HCT116 (cell line): ENCODE measurements around the gene PRMT7. TPM values are rescaled to one million over a fixed set of nuclear protein-coding genes. Genes with fewer than 3 reads are reported as not detected.

Source experiments
- ATAC-seq: fragments of 200-7000 bp; cut with Tn5 transposase; 2 replicates; pipeline ENCODE4 v1.9.1; 2020; ENCODE audit warnings: mild to moderate bottlenecking, moderate library complexity
- BruUV-seq: library from RNA; stranded (reverse); fragments of 400-500 nt; replicated peaks from 2 replicates; lab custom pipeline; 2021; lab: Mats Ljungman, UMichigan
- CTCF ChIA-PET: fragments of 300-600 bp; sonication (Branson Sonifier 250); formaldehyde crosslinking; loops from one replicate; lab custom pipeline; 2021; ENCODE audit warnings: antibody characterized with exemption; lab: Charles Lee
- POLR2A ChIA-PET: fragments of 300-600, 350-600 bp; sonication (Branson Sonifier 250); formaldehyde crosslinking; loops from one replicate; lab custom pipeline; 2021; ENCODE audit warnings: antibody characterized with exemption; lab: Charles Lee
- RAD21 ChIA-PET, 2 experiments: fragments of 300-600 bp; sonication (Branson Sonifier 250); formaldehyde crosslinking; loops; one replicate each; lab custom pipeline; 2023; ENCODE audit warnings: low total read pairs in 2 of 2; ENCODE audit not compliant: uncharacterized antibody in 2 of 2, unreplicated experiment in 2 of 2, low non-redundant PET in 1 of 2; lab: Charles Lee
- DNase-seq: peaks from one replicate; pipeline ENCODE4 v3.0.0-alpha.2; 2010; ENCODE audit warnings: low read depth, low spot score
- H2AFZ ChIP-seq: fragments of 200-600 bp; shearing (Covaris generic), sonication (generic); 2 replicates; pipeline ENCODE4 v1.6.1; 2017; ENCODE audit warnings: low read depth, mixed run types, mixed read lengths, antibody characterized with exemption, low read length; ENCODE audit not compliant: poor library complexity, severe bottlenecking
- H3K27ac ChIP-seq: 2 replicates; pipeline ENCODE4 v1.5.1; 2012; ENCODE audit warnings: low read depth, low read length
- H3K27me3 ChIP-seq: fragments of 200-600 bp; sonication (generic); 2 replicates; pipeline ENCODE4 v1.6.1; 2016; ENCODE audit warnings: mixed run types, low read length, mixed read lengths; ENCODE audit not compliant: insufficient read depth
- H3K36me3 ChIP-seq, 2 experiments: fragments of 200-500 bp in 1 of 2; fragments of 200-600 bp in 1 of 2; sonication (Bioruptor generic) in 1 of 2; sonication (generic) in 1 of 2; 2 replicates each; pipeline versions ENCODE4 v1.5.1 to v1.6.1; 2014 to 2016; ENCODE audit warnings: low read length in 2 of 2, inconsistent platforms in 1 of 2, mixed read lengths in 1 of 2, mixed run types in 1 of 2; ENCODE audit not compliant: insufficient read depth in 2 of 2, control insufficient read depth in 1 of 2
- H3K4me1 ChIP-seq, 2 experiments: fragments of 200-600 bp in 1 of 2; sonication (generic) in 1 of 2; 2 replicates each; pipeline versions ENCODE4 v1.5.1 to v1.6.1; 2012 to 2017; ENCODE audit warnings: low read length in 2 of 2, inconsistent platforms in 1 of 2, mild to moderate bottlenecking in 1 of 2, mixed read lengths in 1 of 2, mixed run types in 1 of 2, moderate library complexity in 1 of 2; ENCODE audit not compliant: insufficient read depth in 2 of 2, control insufficient read depth in 1 of 2
- H3K4me2 ChIP-seq: fragments of 200-600 bp; sonication (generic); 2 replicates; pipeline ENCODE4 v1.6.1; 2017; ENCODE audit warnings: mixed run types, low read length, mixed read lengths
- H3K4me3 ChIP-seq, 2 experiments: fragments of 200-600 bp in 1 of 2; sonication (generic) in 1 of 2; replicated peaks in 1 of 2; 2 replicates each; pipeline ENCODE4 v1.5.1; 2011 to 2016; ENCODE audit warnings: low read length in 2 of 2, control low read depth in 1 of 2, low read depth in 1 of 2, mild to moderate bottlenecking in 1 of 2, mixed read lengths in 1 of 2, mixed run types in 1 of 2
- H3K79me2 ChIP-seq: fragments of 200-600 bp; sonication (generic); 2 replicates; pipeline ENCODE4 v1.6.1; 2017; ENCODE audit warnings: mild to moderate bottlenecking, mixed run types, low read length, moderate library complexity, mixed read lengths; ENCODE audit not compliant: insufficient read depth
- H3K9ac ChIP-seq: fragments of 200-600 bp; sonication (generic); 2 replicates; pipeline ENCODE4 v1.6.1; 2016; ENCODE audit warnings: low read length, mixed read lengths
- H3K9me2 ChIP-seq: fragments of 200-600 bp; sonication (generic), shearing (Covaris generic); 2 replicates; pipeline ENCODE4 v1.6.1; 2017; ENCODE audit warnings: mixed run types, mild to moderate bottlenecking, moderate library complexity; ENCODE audit not compliant: insufficient read depth
- H3K9me3 ChIP-seq, 2 experiments: fragments of 200-500 bp in 1 of 2; fragments of 200-600 bp in 1 of 2; sonication (Bioruptor generic) in 1 of 2; sonication (generic) in 1 of 2; 2 replicates each; pipeline ENCODE4 v1.6.1; 2014 to 2017; ENCODE audit warnings: low read length in 2 of 2, mixed read lengths in 2 of 2, inconsistent platforms in 1 of 2, low read depth in 1 of 2, mild to moderate bottlenecking in 1 of 2, mixed run types in 1 of 2, moderate library complexity in 1 of 2; ENCODE audit not compliant: control insufficient read depth in 1 of 2, insufficient read depth in 1 of 2
- H4K20me1 ChIP-seq: fragments of 200-600 bp; sonication (generic), shearing (Covaris generic); 2 replicates; pipeline ENCODE4 v1.6.1; 2017; ENCODE audit warnings: mixed run types, mild to moderate bottlenecking, moderate library complexity; ENCODE audit not compliant: insufficient read depth
- ATF3 ChIP-seq: IDR thresholded peaks from 2 replicates; pipeline ENCODE4 v1.6.1; 2012
- CBX3 ChIP-seq: IDR thresholded peaks from 2 replicates; pipeline ENCODE4 v1.6.1; 2012; ENCODE audit warnings: low read depth
- CTCF ChIP-seq, 3 experiments: fragments of 200-600 bp in 1 of 3; sonication (generic) in 1 of 3; IDR thresholded peaks in 2 of 3; conservative IDR thresholded peaks in 1 of 3; 2 replicates each; pipeline ENCODE4 v1.5.1; 2012 to 2017; ENCODE audit warnings: low read depth in 2 of 3, low read length in 2 of 3, antibody characterized with exemption in 1 of 3, borderline replicate concordance in 1 of 3, control low read depth in 1 of 3, mild to moderate bottlenecking in 1 of 3, mixed read lengths in 1 of 3, mixed run types in 1 of 3, moderate library complexity in 1 of 3; ENCODE audit not compliant: insufficient read depth in 1 of 3
- ELF1 ChIP-seq: IDR thresholded peaks from 2 replicates; pipeline ENCODE4 v1.6.1; 2012; ENCODE audit warnings: low read depth, borderline replicate concordance
- EZH2 ChIP-seq: fragments of 200-600 bp; sonication (generic); IDR thresholded peaks from 2 replicates; pipeline ENCODE4 v1.6.1; 2017; ENCODE audit warnings: antibody characterized with exemption, mixed run types
- FOSL1 ChIP-seq: IDR thresholded peaks from 2 replicates; pipeline ENCODE4 v1.6.1; 2012; ENCODE audit warnings: low read depth
- RAD21 ChIP-seq: IDR thresholded peaks from 2 replicates; pipeline ENCODE4 v1.6.1; 2012; ENCODE audit warnings: low read depth, mild to moderate bottlenecking
- SIN3A ChIP-seq: IDR thresholded peaks from 2 replicates; pipeline ENCODE4 v1.6.1; 2012; ENCODE audit warnings: low read depth
- SP1 ChIP-seq: IDR thresholded peaks from 2 replicates; pipeline ENCODE4 v1.6.1; 2012; ENCODE audit warnings: low read depth
- ZNF274 ChIP-seq: fragments of 200-500 bp; sonication (Bioruptor generic); IDR thresholded peaks from 2 replicates; pipeline ENCODE4 v1.6.1; 2014; ENCODE audit warnings: mild to moderate bottlenecking, low read depth, low read length, inconsistent platforms
- intact Hi-C: fragments of 100-400 bp; cut with micrococcal nuclease; formaldehyde crosslinking; loops from 2 replicates; pipeline ENCODE4 v1.10.0; 2022
- total RNA-seq: library from RNA; stranded (reverse); gene quantifications from one replicate; pipeline ENCODE4 v1.2.1, GENCODE V29; 2021; ENCODE audit not compliant: unreplicated experiment
- TF ChIP-seq, protein P1 (sequence below): IDR thresholded peaks from 2 replicates; pipeline ENCODE4 v1.6.1; 2012
- TF ChIP-seq, protein P2 (sequence below): IDR thresholded peaks from 2 replicates; pipeline ENCODE4 v1.6.1; 2012; ENCODE audit warnings: low read depth

Gene PRMT7
- total RNA-seq, 1 experiment from 2014 or later, result 34.4 TPM

DNA sequence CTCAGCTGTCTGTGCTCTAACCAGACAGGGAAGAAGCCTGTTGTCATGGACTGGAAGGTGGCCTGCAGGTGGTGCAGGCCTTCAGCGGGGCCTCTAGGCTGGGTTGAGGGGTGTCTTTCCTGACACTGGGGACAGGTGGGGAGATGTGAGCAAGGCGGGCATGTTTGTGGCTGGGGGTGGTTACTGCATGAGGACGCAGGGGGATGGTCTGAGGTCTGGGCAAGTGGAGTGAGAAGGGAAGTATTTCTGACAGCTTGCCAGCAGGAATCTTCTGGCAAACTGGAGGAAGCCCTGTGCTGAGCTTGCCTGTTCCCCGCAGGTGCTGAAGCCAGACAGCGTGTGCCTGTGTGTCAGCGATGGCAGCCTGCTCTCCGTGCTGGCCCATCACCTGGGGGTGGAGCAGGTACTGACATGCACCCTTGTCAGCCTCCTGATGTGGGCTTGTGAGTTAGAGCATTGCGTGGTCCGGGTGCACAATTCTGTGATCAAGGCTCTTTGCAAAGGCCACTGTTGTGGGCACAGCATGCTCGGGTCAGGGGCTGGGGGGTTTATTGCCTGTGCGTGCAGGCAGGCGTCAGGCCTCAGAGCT lies 36.2 kb downstream of the PRMT7 start:
- H3K36me3 ChIP-seq, result peaks cover 21 to 34% of the 10 kb centered on the region in 2 experiments; a peak in 3 of 4 replicates
- H3K4me1 ChIP-seq, result no peaks in the 10 kb centered on the region
- H3K4me2 ChIP-seq, result no peak overlapping the region
- ATAC-seq, result no peak
- H3K27me3 ChIP-seq, result no peaks in the 10 kb centered on the region
- ChIA-PET CTCF (no interaction called here), RAD21 (no interaction called here), POLR2A (no interaction called here)
- H2AFZ ChIP-seq, result no peak overlapping the region
- no peak for DNase-seq
- intact Hi-C loops, result no loop called here
- H3K9me3 ChIP-seq, result no peaks in the 10 kb centered on the region
- BruUV-seq, result no TSS peak
- no peak overlapping the region for H3K4me3 ChIP-seq
- no peak overlapping the region for H3K27ac ChIP-seq
- no peaks in the 10 kb centered on the region for H3K79me2 ChIP-seq
- H4K20me1 ChIP-seq, result no peaks in the 10 kb centered on the region
- no peaks in the 10 kb centered on the region for H3K9me2 ChIP-seq
- TF ChIP-seq RAD21 (no peak), SP1 (no peak), EZH2 (no peak), ATF3 (no peak), FOSL1 (no peak), SIN3A (no peak), CBX3 (no peak), ZNF274 (no peak), ELF1 (no peak), CTCF (IDR thresholded peaks at IDR 0.05 in 2 of 3, conservative IDR thresholded peaks at IDR 0.05 in 1 of 3; ENCODE audit: borderline replicate concordance in 1 of 3, insufficient read depth in 1 of 3, low read depth in 2 of 3, low read length in 2 of 3) (no peak)
- TF ChIP-seq, protein P1, sequence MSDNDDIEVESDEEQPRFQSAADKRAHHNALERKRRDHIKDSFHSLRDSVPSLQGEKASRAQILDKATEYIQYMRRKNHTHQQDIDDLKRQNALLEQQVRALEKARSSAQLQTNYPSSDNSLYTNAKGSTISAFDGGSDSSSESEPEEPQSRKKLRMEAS, result no peak
- TF ChIP-seq, protein P2, sequence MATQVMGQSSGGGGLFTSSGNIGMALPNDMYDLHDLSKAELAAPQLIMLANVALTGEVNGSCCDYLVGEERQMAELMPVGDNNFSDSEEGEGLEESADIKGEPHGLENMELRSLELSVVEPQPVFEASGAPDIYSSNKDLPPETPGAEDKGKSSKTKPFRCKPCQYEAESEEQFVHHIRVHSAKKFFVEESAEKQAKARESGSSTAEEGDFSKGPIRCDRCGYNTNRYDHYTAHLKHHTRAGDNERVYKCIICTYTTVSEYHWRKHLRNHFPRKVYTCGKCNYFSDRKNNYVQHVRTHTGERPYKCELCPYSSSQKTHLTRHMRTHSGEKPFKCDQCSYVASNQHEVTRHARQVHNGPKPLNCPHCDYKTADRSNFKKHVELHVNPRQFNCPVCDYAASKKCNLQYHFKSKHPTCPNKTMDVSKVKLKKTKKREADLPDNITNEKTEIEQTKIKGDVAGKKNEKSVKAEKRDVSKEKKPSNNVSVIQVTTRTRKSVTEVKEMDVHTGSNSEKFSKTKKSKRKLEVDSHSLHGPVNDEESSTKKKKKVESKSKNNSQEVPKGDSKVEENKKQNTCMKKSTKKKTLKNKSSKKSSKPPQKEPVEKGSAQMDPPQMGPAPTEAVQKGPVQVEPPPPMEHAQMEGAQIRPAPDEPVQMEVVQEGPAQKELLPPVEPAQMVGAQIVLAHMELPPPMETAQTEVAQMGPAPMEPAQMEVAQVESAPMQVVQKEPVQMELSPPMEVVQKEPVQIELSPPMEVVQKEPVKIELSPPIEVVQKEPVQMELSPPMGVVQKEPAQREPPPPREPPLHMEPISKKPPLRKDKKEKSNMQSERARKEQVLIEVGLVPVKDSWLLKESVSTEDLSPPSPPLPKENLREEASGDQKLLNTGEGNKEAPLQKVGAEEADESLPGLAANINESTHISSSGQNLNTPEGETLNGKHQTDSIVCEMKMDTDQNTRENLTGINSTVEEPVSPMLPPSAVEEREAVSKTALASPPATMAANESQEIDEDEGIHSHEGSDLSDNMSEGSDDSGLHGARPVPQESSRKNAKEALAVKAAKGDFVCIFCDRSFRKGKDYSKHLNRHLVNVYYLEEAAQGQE, result no peak
- no peak overlapping the region for H3K9ac ChIP-seq
